Lower leg skin (tissue), 3 donors: ENCODE measurements around the gene EREG.

Experiments
- CTCF ChIP-seq, 3 donors: fragments of 450-650 bp; IDR thresholded peaks; one replicate each; pipeline ENCODE4 v1.5.1; 2016; ENCODE audit warnings: antibody characterized with exemption in 3 of 3, mild to moderate bottlenecking in 3 of 3, moderate library complexity in 2 of 3
- POLR2A ChIP-seq, 2 donors: fragments of 450-650 bp; IDR thresholded peaks; one replicate each; pipeline ENCODE4 v1.6.1; 2016 to 2017; ENCODE audit warnings: antibody characterized with exemption in 2 of 2, mild to moderate bottlenecking in 1 of 2, moderate library complexity in 1 of 2

GRCh38 chr4:74433043-74433442 is 68.1 kb downstream of the EREG start:
- TF ChIP-seq CTCF (IDR thresholded peaks at IDR 0.05) (no peak), POLR2A (IDR thresholded peaks at IDR 0.05) (no peak)
